ENCODE measurements around the gene LEO1.

LEO1 gene

GRCh38 chr15:52013151-52013791 lies 41.7 kb upstream of the LEO1 start:
- no peak overlapping the region for H3K9ac ChIP-seq
- no peaks in the 10 kb centered on the region for H3K36me3 ChIP-seq
- no peaks in the 10 kb centered on the region for H4K20me1 ChIP-seq
- peaks cover 11% of the 10 kb centered on the region for H3K4me1 ChIP-seq
- H3K27ac ChIP-seq = no peak overlapping the region
- H3K9me3 ChIP-seq = no peaks in the 10 kb centered on the region
- H3K4me3 ChIP-seq = no peak overlapping the region
- TF ChIP-seq Cebpa-rat (IDR thresholded peaks at IDR 0.05) = peak; percentile 55; the same call in 1 of the 2 replicates
- H3K27me3 ChIP-seq = no peaks in the 10 kb centered on the region
- no peak overlapping the region for H3K4me2 ChIP-seq

GRCh38 chr15:52012210-52012609 lies 40.6 kb upstream of the LEO1 start:
- Histone ChIP-seq H4K20me1 (no peaks in the 10 kb centered on the region), H3K9ac (no peak overlapping the region), H3K27ac (no peak overlapping the region), H3K4me3 (no peak overlapping the region), H3K4me2 (no peak overlapping the region), H3K4me1 (peaks cover 10% of the 10 kb centered on the region), H3K9me3 (no peaks in the 10 kb centered on the region), H3K36me3 (no peaks in the 10 kb centered on the region), H3K27me3 (no peaks in the 10 kb centered on the region)
- no peak for TF ChIP-seq Cebpa-rat (IDR thresholded peaks at IDR 0.05)

GRCh38 chr15:52011711-52012144 lies 40.1 kb upstream of the LEO1 start:
- no peak overlapping the region for H3K4me3 ChIP-seq
- no peak for TF ChIP-seq Cebpa-rat (IDR thresholded peaks at IDR 0.05)
- no peaks in the 10 kb centered on the region for H3K9me3 ChIP-seq
- H3K27ac ChIP-seq = no peak overlapping the region
- no peak overlapping the region for H3K9ac ChIP-seq
- no peaks in the 10 kb centered on the region for H3K36me3 ChIP-seq
- peaks cover 14% of the 10 kb centered on the region for H3K4me1 ChIP-seq
- H3K4me2 ChIP-seq = no peak overlapping the region
- no peaks in the 10 kb centered on the region for H3K27me3 ChIP-seq
- no peaks in the 10 kb centered on the region for H4K20me1 ChIP-seq

GRCh38 chr15:52010633-52011595 lies 39.3 kb upstream of the LEO1 start:
- no peak overlapping the region for H3K4me2 ChIP-seq
- TF ChIP-seq Cebpa-rat (IDR thresholded peaks at IDR 0.05) = no peak

GRCh38 chr15:52008698-52009434 lies 37.3 kb upstream of the LEO1 start:
- Histone ChIP-seq H3K36me3 (no peaks in the 10 kb centered on the region), H3K27me3 (no peaks in the 10 kb centered on the region), H3K27ac (no peak overlapping the region), H3K4me2 (no peak overlapping the region), H3K4me1 (peaks cover 20% of the 10 kb centered on the region), H4K20me1 (no peaks in the 10 kb centered on the region), H3K9ac (no peak overlapping the region), H3K4me3 (no peak overlapping the region), H3K9me3 (no peaks in the 10 kb centered on the region)
- TF ChIP-seq Cebpa-rat (IDR thresholded peaks at IDR 0.05) = no peak

More at GRCh38 chr15:52010633-52011595, 39.3 kb upstream of the LEO1 start:
- H3K36me3 ChIP-seq = no peaks in the 10 kb centered on the region
- H3K4me1 ChIP-seq = peaks cover 20% of the 10 kb centered on the region
- no peak overlapping the region for H3K4me3 ChIP-seq
- H4K20me1 ChIP-seq = no peaks in the 10 kb centered on the region
- no peaks in the 10 kb centered on the region for H3K9me3 ChIP-seq
- no peak overlapping the region for H3K9ac ChIP-seq
- H3K27ac ChIP-seq = no peak overlapping the region
- no peaks in the 10 kb centered on the region for H3K27me3 ChIP-seq

GRCh38 chr15:52008359-52008697 lies 36.8 kb upstream of the LEO1 start:
- Histone ChIP-seq H4K20me1 (no peaks in the 10 kb centered on the region), H3K9me3 (no peaks in the 10 kb centered on the region), H3K27ac (no peak overlapping the region), H3K4me3 (no peak overlapping the region), H3K9ac (no peak overlapping the region), H3K4me2 (no peak overlapping the region), H3K36me3 (no peaks in the 10 kb centered on the region), H3K27me3 (no peaks in the 10 kb centered on the region), H3K4me1 (peaks cover 20% of the 10 kb centered on the region)
- TF ChIP-seq Cebpa-rat (IDR thresholded peaks at IDR 0.05) = no peak

- no peak overlapping the region for H3K27ac ChIP-seq
These were observed 35.2 kb upstream of the LEO1 start for GRCh38 chr15:52006702-52007340.

GRCh38 chr15:52005748-52006701 lies 34.4 kb upstream of the LEO1 start:
- Histone ChIP-seq H3K4me3 (no peak overlapping the region), H3K9me3 (0 out of 2 replicates have a peak, but pooled peaks cover 8% of the 10 kb centered on the region), H3K4me2 (peak overlapping the region; percentile 46), H3K27me3 (no peaks in the 10 kb centered on the region), H3K9ac (no peak overlapping the region), H3K36me3 (no peaks in the 10 kb centered on the region), H4K20me1 (no peaks in the 10 kb centered on the region), H3K4me1 (peaks cover 20% of the 10 kb centered on the region), H3K27ac (no peak overlapping the region)
- no peak for TF ChIP-seq Cebpa-rat (IDR thresholded peaks at IDR 0.05)

More at GRCh38 chr15:52006702-52007340, 35.2 kb upstream of the LEO1 start:
- Histone ChIP-seq H3K4me3 (no peak overlapping the region), H4K20me1 (no peaks in the 10 kb centered on the region), H3K4me1 (peaks cover 20% of the 10 kb centered on the region), H3K27me3 (no peaks in the 10 kb centered on the region), H3K9me3 (0 out of 2 replicates have a peak, but pooled peaks cover 8% of the 10 kb centered on the region), H3K36me3 (no peaks in the 10 kb centered on the region), H3K4me2 (peak overlapping the region; percentile 46), H3K9ac (peak overlapping the region; percentile 26; the same call in 1 of the 2 replicates)
- no peak for TF ChIP-seq Cebpa-rat (IDR thresholded peaks at IDR 0.05)

Data from BLaER1 (cell line).